Thyroid gland (tissue), 4 donors: ENCODE data around the gene PEDS1. TPM values are rescaled to one million over a fixed set of nuclear protein-coding genes. Genes with fewer than 3 reads are reported as not detected.

Source experiments
- DNase-seq, 2 donors: peaks; one replicate each; pipeline ENCODE4 v3.0.0-alpha.2; 2019
- H3K27ac ChIP-seq, 3 donors: fragments of 200-600 bp; sonication (generic); 1 replicate in 2 of 3; 2 replicates in 1 of 3; pipeline ENCODE4 v1.5.1; 2016 to 2019; ENCODE audit warnings: mild to moderate bottlenecking in 1 of 3, moderate library complexity in 1 of 3
- H3K27me3 ChIP-seq: fragments of 200-600 bp; sonication (generic); one replicate; pipeline ENCODE4 v1.5.1; 2019
- H3K36me3 ChIP-seq, 2 donors: fragments of 200-600 bp; sonication (generic); one replicate each; pipeline ENCODE4 v1.5.1; 2016 to 2019
- H3K4me1 ChIP-seq, 2 donors: fragments of 200-600 bp; sonication (generic); one replicate each; pipeline ENCODE4 v1.5.1; 2017 to 2019
- H3K4me3 ChIP-seq, 3 donors: fragments of 200-600 bp; sonication (generic); replicated peaks in 1 of 3; 1 replicate in 2 of 3; 2 replicates in 1 of 3; pipeline ENCODE4 v1.5.1; 2016; ENCODE audit warnings: mild to moderate bottlenecking in 1 of 3
- H3K9me3 ChIP-seq: fragments of 200-600 bp; sonication (generic); one replicate; pipeline ENCODE4 v1.5.1; 2017
- CTCF ChIP-seq, 6 experiments: fragments of 200-600 bp in 3 of 6; fragments of 450-650 bp in 3 of 6; sonication (generic) in 3 of 6; IDR thresholded peaks; one replicate each; pipeline ENCODE4 v1.5.1; 2016 to 2019; ENCODE audit warnings: antibody characterized with exemption in 6 of 6, mild to moderate bottlenecking in 2 of 6, inconsistent platforms in 1 of 6, moderate library complexity in 1 of 6
- POLR2A ChIP-seq, 2 donors: fragments of 450-650 bp; IDR thresholded peaks; one replicate each; pipeline ENCODE4 v1.6.1; 2017; ENCODE audit warnings: antibody characterized with exemption in 2 of 2, mild to moderate bottlenecking in 2 of 2, moderate library complexity in 1 of 2
- WGBS, 2 donors: methylation state at CpG; one replicate each; pipeline ENCODE4 v1.1.5; 2017; 5-methylcytosine and 5-hydroxymethylcytosine counted together
- intact Hi-C: fragments of 100-400 bp; cut with DNase I; formaldehyde crosslinking; loops from one replicate; pipeline ENCODE4 v1.15.1; 2023
- total RNA-seq, 4 donors: library from RNA; depleted of rRNA; stranded (reverse); fragments of >200 nt; gene quantifications; one replicate each; pipeline ENCODE4 v1.2.3, GENCODE V29; 2016

The PEDS1 gene
- total RNA-seq, 4 donors from 2014 or later = 15.8 to 22.7 (median 19.7) TPM

DNA sequence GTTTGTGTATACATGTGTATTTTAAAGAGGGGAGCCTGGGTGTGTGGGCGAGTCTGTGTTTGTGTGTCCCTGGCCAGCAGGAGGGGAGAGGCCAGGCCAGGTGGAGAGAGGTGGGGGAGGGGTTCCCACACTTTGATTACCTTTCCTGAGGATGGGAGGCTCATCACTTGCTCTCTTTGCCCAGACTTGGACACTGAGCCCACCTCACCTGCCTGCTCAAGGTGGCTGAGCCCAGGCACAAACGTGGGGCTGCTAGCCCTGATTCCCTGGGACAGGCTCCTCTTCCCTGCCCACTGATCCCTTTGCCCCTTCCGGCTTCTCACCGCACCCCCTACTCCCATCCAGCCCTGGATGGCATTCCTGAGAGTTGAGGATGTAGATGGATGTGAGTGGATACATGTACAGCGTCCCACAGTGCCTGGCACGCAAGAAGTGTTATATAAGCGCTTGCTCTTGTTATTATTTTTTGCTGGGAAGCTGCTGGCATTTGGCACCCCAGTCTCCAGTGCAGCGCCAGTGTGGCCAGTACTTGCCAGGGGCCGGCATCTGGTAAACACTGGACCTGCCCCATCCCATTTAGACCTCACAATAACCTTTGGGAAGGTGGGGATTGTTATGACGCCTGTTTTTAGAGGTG is 39.8 kb upstream of the PEDS1 start:
- Histone ChIP-seq H3K9me3 (no peaks in the 10 kb centered on the region), H3K27me3 (no peaks in the 10 kb centered on the region), H3K4me3 (peak overlapping the region; percentile 63 to 95 (median 90)), H3K4me1 (peaks cover 29 to 34% of the 10 kb centered on the region in 2 donors), H3K36me3 (peaks cover 13 to 18% of the 10 kb centered on the region in 2 donors), H3K27ac (peak overlapping the region; percentile 98 to 99 (median 99))
- no peak for TF ChIP-seq CTCF (IDR thresholded peaks at IDR 0.05)
- peak in 1 of 2 donors; percentile 19 for TF ChIP-seq POLR2A (IDR thresholded peaks at IDR 0.05)
- peak; percentile 46 to 58 for DNase-seq
- 38 to 42% methylated on average over 9 to 10 of the region's 10 CpGs for WGBS, 2 donors
- intact Hi-C loops = no loop called here

DNA sequence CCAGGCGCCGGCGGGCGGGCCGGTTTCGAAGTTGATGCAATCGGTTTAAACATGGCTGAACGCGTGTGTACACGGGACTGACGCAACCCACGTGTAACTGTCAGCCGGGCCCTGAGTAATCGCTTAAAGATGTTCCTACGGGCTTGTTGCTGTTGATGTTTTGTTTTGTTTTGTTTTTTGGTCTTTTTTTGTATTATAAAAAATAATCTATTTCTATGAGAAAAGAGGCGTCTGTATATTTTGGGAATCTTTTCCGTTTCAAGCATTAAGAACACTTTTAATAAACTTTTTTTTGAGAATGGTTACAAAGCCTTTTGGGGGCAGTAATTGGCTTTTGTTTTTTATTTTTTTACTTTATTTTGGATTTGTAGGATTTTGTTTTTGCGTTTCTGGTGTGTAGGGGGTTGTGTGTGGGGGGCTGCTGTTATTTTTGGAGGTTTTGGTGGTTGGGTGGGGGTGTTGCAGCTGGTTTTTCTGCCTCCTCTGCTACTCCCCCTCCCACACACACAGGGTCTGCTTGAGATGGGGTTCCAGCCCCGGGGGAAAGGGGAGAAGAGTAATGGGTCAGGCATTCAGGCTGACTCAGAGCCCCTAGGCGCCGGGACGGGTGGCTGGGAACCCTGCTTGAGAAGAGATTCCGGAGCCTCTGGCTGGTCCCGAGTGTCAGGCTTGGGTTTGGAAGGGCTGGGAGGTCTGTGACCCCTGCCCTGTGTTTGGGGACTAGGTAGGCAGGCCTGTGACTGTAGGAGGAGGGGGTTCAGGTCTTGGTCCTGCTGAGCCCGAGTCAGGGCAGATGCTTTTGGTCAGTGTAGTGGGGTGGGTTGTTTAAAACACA is 39.1 kb upstream of the PEDS1 start:
- no peaks in the 10 kb centered on the region for H3K27me3 ChIP-seq
- peak in 1 of 2 donors; percentile 59 for TF ChIP-seq POLR2A (IDR thresholded peaks at IDR 0.05)
- peak in 1 of 6 experiments; percentile 4 for TF ChIP-seq CTCF (IDR thresholded peaks at IDR 0.05)
- H3K36me3 ChIP-seq = peaks cover 13 to 18% of the 10 kb centered on the region in 2 donors
- peaks cover 31 to 34% of the 10 kb centered on the region in 2 donors for H3K4me1 ChIP-seq
- peak overlapping the region; percentile 98 to 99 (median 99) for H3K27ac ChIP-seq
- intact Hi-C loops = no loop called here
- no peaks in the 10 kb centered on the region for H3K9me3 ChIP-seq
- DNase-seq = peak; percentile 82 to 86
- WGBS, 2 donors = 3 to 7% methylated on average over 25 of the region's 25 CpGs
- H3K4me3 ChIP-seq = peak overlapping the region; percentile 63 to 95 (median 90)

DNA sequence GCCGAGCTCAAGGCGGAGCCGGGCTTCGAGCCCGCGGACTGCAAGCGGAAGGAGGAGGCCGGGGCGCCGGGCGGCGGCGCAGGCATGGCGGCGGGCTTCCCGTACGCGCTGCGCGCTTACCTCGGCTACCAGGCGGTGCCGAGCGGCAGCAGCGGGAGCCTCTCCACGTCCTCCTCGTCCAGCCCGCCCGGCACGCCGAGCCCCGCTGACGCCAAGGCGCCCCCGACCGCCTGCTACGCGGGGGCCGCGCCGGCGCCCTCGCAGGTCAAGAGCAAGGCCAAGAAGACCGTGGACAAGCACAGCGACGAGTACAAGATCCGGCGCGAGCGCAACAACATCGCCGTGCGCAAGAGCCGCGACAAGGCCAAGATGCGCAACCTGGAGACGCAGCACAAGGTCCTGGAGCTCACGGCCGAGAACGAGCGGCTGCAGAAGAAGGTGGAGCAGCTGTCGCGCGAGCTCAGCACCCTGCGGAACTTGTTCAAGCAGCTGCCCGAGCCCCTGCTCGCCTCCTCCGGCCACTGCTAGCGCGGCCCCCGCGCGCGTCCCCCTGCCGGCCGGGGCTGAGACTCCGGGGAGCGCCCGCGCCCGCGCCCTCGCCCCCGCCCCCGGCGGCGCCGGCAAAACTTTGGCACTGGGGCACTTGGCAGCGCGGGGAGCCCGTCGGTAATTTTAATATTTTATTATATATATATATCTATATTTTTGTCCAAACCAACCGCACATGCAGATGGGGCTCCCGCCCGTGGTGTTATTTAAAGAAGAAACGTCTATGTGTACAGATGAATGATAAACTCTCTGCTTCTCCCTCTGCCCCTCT is 38.2 kb upstream of the PEDS1 start:
- H3K4me3 ChIP-seq = peak overlapping the region; percentile 90 to 96 (median 95)
- H3K27ac ChIP-seq = peak overlapping the region; percentile 98 to 99 (median 99)
- intact Hi-C loops = no loop called here
- peaks cover 34 to 39% of the 10 kb centered on the region in 2 donors for H3K4me1 ChIP-seq
- H3K9me3 ChIP-seq = no peaks in the 10 kb centered on the region
- WGBS, 2 donors = 0 to 1% methylated on average over 11 to 24 of the region's 96 CpGs
- TF ChIP-seq POLR2A (IDR thresholded peaks at IDR 0.05) = no peak
- peak in 4 of 6 experiments; percentile 11 to 45 (median 44) for TF ChIP-seq CTCF (IDR thresholded peaks at IDR 0.05)
- no peaks in the 10 kb centered on the region for H3K27me3 ChIP-seq
- DNase-seq = peak; percentile 46 to 47
- peaks cover 13 to 18% of the 10 kb centered on the region in 2 donors for H3K36me3 ChIP-seq

DNA sequence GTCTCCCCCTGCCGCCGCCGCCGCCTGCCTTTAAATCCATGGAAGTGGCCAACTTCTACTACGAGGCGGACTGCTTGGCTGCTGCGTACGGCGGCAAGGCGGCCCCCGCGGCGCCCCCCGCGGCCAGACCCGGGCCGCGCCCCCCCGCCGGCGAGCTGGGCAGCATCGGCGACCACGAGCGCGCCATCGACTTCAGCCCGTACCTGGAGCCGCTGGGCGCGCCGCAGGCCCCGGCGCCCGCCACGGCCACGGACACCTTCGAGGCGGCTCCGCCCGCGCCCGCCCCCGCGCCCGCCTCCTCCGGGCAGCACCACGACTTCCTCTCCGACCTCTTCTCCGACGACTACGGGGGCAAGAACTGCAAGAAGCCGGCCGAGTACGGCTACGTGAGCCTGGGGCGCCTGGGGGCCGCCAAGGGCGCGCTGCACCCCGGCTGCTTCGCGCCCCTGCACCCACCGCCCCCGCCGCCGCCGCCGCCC is 37.6 kb upstream of the PEDS1 start:
- H3K4me3 ChIP-seq = peak overlapping the region; percentile 90 to 96 (median 95)
- no peaks in the 10 kb centered on the region for H3K9me3 ChIP-seq
- DNase-seq = peak; percentile 65
- H3K27me3 ChIP-seq = no peaks in the 10 kb centered on the region
- peaks cover 13 to 18% of the 10 kb centered on the region in 2 donors for H3K36me3 ChIP-seq
- H3K4me1 ChIP-seq = peaks cover 33 to 39% of the 10 kb centered on the region in 2 donors
- TF ChIP-seq POLR2A (IDR thresholded peaks at IDR 0.05) = no peak
- intact Hi-C loops = no loop called here
- peak overlapping the region; percentile 98 to 99 (median 99) for H3K27ac ChIP-seq
- WGBS, 2 donors = no CpG with 5 or more reads among the region's 69 CpGs
